HCT116 (cell line): ENCODE results near the gene LHFPL6. TPM values are rescaled to one million over a fixed set of nuclear protein-coding genes. Genes with fewer than 3 reads are reported as not detected.

Source experiments
- ATAC-seq: fragments of 200-7000 bp; cut with Tn5 transposase; 2 replicates; pipeline ENCODE4 v1.9.1; 2020; ENCODE audit warnings: mild to moderate bottlenecking, moderate library complexity
- BruUV-seq: library from RNA; stranded (reverse); fragments of 400-500 nt; replicated peaks from 2 replicates; lab custom pipeline; 2021; lab: Mats Ljungman, UMichigan
- CTCF ChIA-PET: fragments of 300-600 bp; sonication (Branson Sonifier 250); formaldehyde crosslinking; loops from one replicate; lab custom pipeline; 2021; ENCODE audit warnings: antibody characterized with exemption; lab: Charles Lee
- POLR2A ChIA-PET: fragments of 300-600, 350-600 bp; sonication (Branson Sonifier 250); formaldehyde crosslinking; loops from one replicate; lab custom pipeline; 2021; ENCODE audit warnings: antibody characterized with exemption; lab: Charles Lee
- RAD21 ChIA-PET, 2 experiments: fragments of 300-600 bp; sonication (Branson Sonifier 250); formaldehyde crosslinking; loops; one replicate each; lab custom pipeline; 2023; ENCODE audit warnings: low total read pairs in 2 of 2; ENCODE audit not compliant: uncharacterized antibody in 2 of 2, unreplicated experiment in 2 of 2, low non-redundant PET in 1 of 2; lab: Charles Lee
- DNase-seq: peaks from one replicate; pipeline ENCODE4 v3.0.0-alpha.2; 2010; ENCODE audit warnings: low read depth, low spot score
- H2AFZ ChIP-seq: fragments of 200-600 bp; shearing (Covaris generic), sonication (generic); 2 replicates; pipeline ENCODE4 v1.6.1; 2017; ENCODE audit warnings: low read depth, mixed run types, mixed read lengths, antibody characterized with exemption, low read length; ENCODE audit not compliant: poor library complexity, severe bottlenecking
- H3K27ac ChIP-seq: 2 replicates; pipeline ENCODE4 v1.5.1; 2012; ENCODE audit warnings: low read depth, low read length
- H3K27me3 ChIP-seq: fragments of 200-600 bp; sonication (generic); 2 replicates; pipeline ENCODE4 v1.6.1; 2016; ENCODE audit warnings: mixed run types, low read length, mixed read lengths; ENCODE audit not compliant: insufficient read depth
- H3K36me3 ChIP-seq, 2 experiments: fragments of 200-500 bp in 1 of 2; fragments of 200-600 bp in 1 of 2; sonication (Bioruptor generic) in 1 of 2; sonication (generic) in 1 of 2; 2 replicates each; pipeline versions ENCODE4 v1.5.1 to v1.6.1; 2014 to 2016; ENCODE audit warnings: low read length in 2 of 2, inconsistent platforms in 1 of 2, mixed read lengths in 1 of 2, mixed run types in 1 of 2; ENCODE audit not compliant: insufficient read depth in 2 of 2, control insufficient read depth in 1 of 2
- H3K4me1 ChIP-seq, 2 experiments: fragments of 200-600 bp in 1 of 2; sonication (generic) in 1 of 2; 2 replicates each; pipeline versions ENCODE4 v1.5.1 to v1.6.1; 2012 to 2017; ENCODE audit warnings: low read length in 2 of 2, inconsistent platforms in 1 of 2, mild to moderate bottlenecking in 1 of 2, mixed read lengths in 1 of 2, mixed run types in 1 of 2, moderate library complexity in 1 of 2; ENCODE audit not compliant: insufficient read depth in 2 of 2, control insufficient read depth in 1 of 2
- H3K4me2 ChIP-seq: fragments of 200-600 bp; sonication (generic); 2 replicates; pipeline ENCODE4 v1.6.1; 2017; ENCODE audit warnings: mixed run types, low read length, mixed read lengths
- H3K4me3 ChIP-seq, 2 experiments: fragments of 200-600 bp in 1 of 2; sonication (generic) in 1 of 2; replicated peaks in 1 of 2; 2 replicates each; pipeline ENCODE4 v1.5.1; 2011 to 2016; ENCODE audit warnings: low read length in 2 of 2, control low read depth in 1 of 2, low read depth in 1 of 2, mild to moderate bottlenecking in 1 of 2, mixed read lengths in 1 of 2, mixed run types in 1 of 2
- H3K79me2 ChIP-seq: fragments of 200-600 bp; sonication (generic); 2 replicates; pipeline ENCODE4 v1.6.1; 2017; ENCODE audit warnings: mild to moderate bottlenecking, mixed run types, low read length, moderate library complexity, mixed read lengths; ENCODE audit not compliant: insufficient read depth
- H3K9ac ChIP-seq: fragments of 200-600 bp; sonication (generic); 2 replicates; pipeline ENCODE4 v1.6.1; 2016; ENCODE audit warnings: low read length, mixed read lengths
- H3K9me2 ChIP-seq: fragments of 200-600 bp; sonication (generic), shearing (Covaris generic); 2 replicates; pipeline ENCODE4 v1.6.1; 2017; ENCODE audit warnings: mixed run types, mild to moderate bottlenecking, moderate library complexity; ENCODE audit not compliant: insufficient read depth
- H3K9me3 ChIP-seq, 2 experiments: fragments of 200-500 bp in 1 of 2; fragments of 200-600 bp in 1 of 2; sonication (Bioruptor generic) in 1 of 2; sonication (generic) in 1 of 2; 2 replicates each; pipeline ENCODE4 v1.6.1; 2014 to 2017; ENCODE audit warnings: low read length in 2 of 2, mixed read lengths in 2 of 2, inconsistent platforms in 1 of 2, low read depth in 1 of 2, mild to moderate bottlenecking in 1 of 2, mixed run types in 1 of 2, moderate library complexity in 1 of 2; ENCODE audit not compliant: control insufficient read depth in 1 of 2, insufficient read depth in 1 of 2
- H4K20me1 ChIP-seq: fragments of 200-600 bp; sonication (generic), shearing (Covaris generic); 2 replicates; pipeline ENCODE4 v1.6.1; 2017; ENCODE audit warnings: mixed run types, mild to moderate bottlenecking, moderate library complexity; ENCODE audit not compliant: insufficient read depth
- ELF1 ChIP-seq: IDR thresholded peaks from 2 replicates; pipeline ENCODE4 v1.6.1; 2012; ENCODE audit warnings: low read depth, borderline replicate concordance
- EZH2 ChIP-seq: fragments of 200-600 bp; sonication (generic); IDR thresholded peaks from 2 replicates; pipeline ENCODE4 v1.6.1; 2017; ENCODE audit warnings: antibody characterized with exemption, mixed run types
- FOSL1 ChIP-seq: IDR thresholded peaks from 2 replicates; pipeline ENCODE4 v1.6.1; 2012; ENCODE audit warnings: low read depth
- POLR2A ChIP-seq: IDR thresholded peaks from 2 replicates; pipeline ENCODE4 v1.7.0; 2011; ENCODE audit warnings: borderline replicate concordance; ENCODE audit not compliant: insufficient read depth, insufficient read length; ENCODE audit errors: extremely low read depth
- POLR2AphosphoS5 ChIP-seq: IDR thresholded peaks from 2 replicates; pipeline ENCODE4 v1.6.1; 2011; ENCODE audit warnings: mild to moderate bottlenecking, low read depth, low read length, moderate library complexity
- REST ChIP-seq: IDR thresholded peaks from 2 replicates; pipeline ENCODE4 v1.6.1; 2012; ENCODE audit warnings: low read depth
- ZBTB33 ChIP-seq: IDR thresholded peaks from 2 replicates; pipeline ENCODE4 v1.6.1; 2011; ENCODE audit warnings: mild to moderate bottlenecking, low read length, moderate library complexity; ENCODE audit not compliant: insufficient replicate concordance; ENCODE audit errors: extremely low read depth
- intact Hi-C: fragments of 100-400 bp; cut with micrococcal nuclease; formaldehyde crosslinking; loops from 2 replicates; pipeline ENCODE4 v1.10.0; 2022
- total RNA-seq: library from RNA; stranded (reverse); gene quantifications from one replicate; pipeline ENCODE4 v1.2.1, GENCODE V29; 2021; ENCODE audit not compliant: unreplicated experiment
- TF ChIP-seq, protein P1 (sequence below): IDR thresholded peaks from 2 replicates; pipeline ENCODE4 v1.6.1; 2012

The LHFPL6 gene
- total RNA-seq, 1 experiment from 2014 or later = 0.22 TPM

DNA sequence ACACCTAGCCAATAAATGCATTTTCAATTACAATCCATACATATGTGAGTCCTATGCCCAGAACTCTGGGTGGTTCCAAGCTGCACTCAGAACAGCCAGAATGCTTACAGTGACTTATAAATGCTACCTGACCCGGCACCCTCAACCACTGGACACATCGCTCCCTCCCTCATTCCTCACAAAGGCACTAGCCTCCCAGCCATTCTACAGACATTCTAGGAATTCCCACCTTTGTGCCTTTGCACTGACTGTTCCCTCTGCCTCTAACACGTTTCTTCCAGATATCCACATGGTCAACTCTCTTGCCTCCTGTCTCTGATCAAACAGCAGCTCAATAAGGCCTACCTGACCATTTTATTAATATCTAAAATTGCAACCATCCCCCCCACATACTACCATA lies 99.9 kb downstream of the LHFPL6 start:
- BruUV-seq = no TSS peak
- TF ChIP-seq POLR2AphosphoS5 (no peak), REST (no peak), ZBTB33 (no peak), EZH2 (no peak), POLR2A (no peak), ELF1 (no peak), FOSL1 (no peak)
- TF ChIP-seq, protein P1, sequence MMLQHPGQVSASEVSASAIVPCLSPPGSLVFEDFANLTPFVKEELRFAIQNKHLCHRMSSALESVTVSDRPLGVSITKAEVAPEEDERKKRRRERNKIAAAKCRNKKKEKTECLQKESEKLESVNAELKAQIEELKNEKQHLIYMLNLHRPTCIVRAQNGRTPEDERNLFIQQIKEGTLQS = no peak
- Histone ChIP-seq H3K27me3 (peaks cover 2% of the 10 kb centered on the region), H2AFZ (no peak overlapping the region), H3K9me3 (no peaks in the 10 kb centered on the region), H3K9ac (no peak overlapping the region), H3K36me3 (no peaks in the 10 kb centered on the region), H3K79me2 (no peaks in the 10 kb centered on the region), H4K20me1 (no peaks in the 10 kb centered on the region), H3K4me2 (no peak overlapping the region), H3K27ac (no peak overlapping the region), H3K4me3 (no peak overlapping the region), H3K9me2 (no peaks in the 10 kb centered on the region), H3K4me1 (no peaks in the 10 kb centered on the region)
- RAD21 ChIA-PET = no interaction called here
- CTCF ChIA-PET = no interaction called here
- DNase-seq (no peak), ATAC-seq (no peak)
- intact Hi-C loops = no loop called here
- POLR2A ChIA-PET = no interaction called here
